Measurements from ENCODE around the gene SLPI. TPM values are rescaled to one million over a fixed set of nuclear protein-coding genes. Genes with fewer than 3 reads are reported as not detected.

Gene SLPI
- total RNA-seq, 3 donors from 2014 or later = 30.6 to 310 (median 248) TPM

- intact Hi-C loops (cut with DNase I; ENCODE audit: low total_unique reads) = no loop called here
- H3K4me1 ChIP-seq = no peaks in the 10 kb centered on the region
- no peak for DNase-seq (ENCODE audit: low spot score in 2 of 2)
- no peak overlapping the region for H3K4me3 ChIP-seq
- H3K27ac ChIP-seq = no peak overlapping the region
- H3K36me3 ChIP-seq = no peaks in the 10 kb centered on the region
- H3K27me3 ChIP-seq = no peaks in the 10 kb centered on the region
- TF ChIP-seq POLR2A (IDR thresholded peaks at IDR 0.05) (no peak), CTCF (IDR thresholded peaks at IDR 0.05) (no peak), POLR2AphosphoS5 (IDR thresholded peaks at IDR 0.05) (no peak)
- no peaks in the 10 kb centered on the region for H3K9me3 ChIP-seq
Measured at GRCh38 chr20:45211569-45212474, 42.5 kb downstream of the SLPI start.

- no peak for DNase-seq (ENCODE audit: low spot score in 2 of 2)
- H3K9me3 ChIP-seq = no peaks in the 10 kb centered on the region
- H3K27ac ChIP-seq = no peak overlapping the region
- no peaks in the 10 kb centered on the region for H3K4me1 ChIP-seq
- H3K4me3 ChIP-seq = no peak overlapping the region
- no peaks in the 10 kb centered on the region for H3K36me3 ChIP-seq
- no peaks in the 10 kb centered on the region for H3K27me3 ChIP-seq
- intact Hi-C loops (cut with DNase I; ENCODE audit: low total_unique reads) = no loop called here
- no peak for TF ChIP-seq POLR2AphosphoS5 (IDR thresholded peaks at IDR 0.05)
- no peak for TF ChIP-seq CTCF (IDR thresholded peaks at IDR 0.05)
- TF ChIP-seq POLR2A (IDR thresholded peaks at IDR 0.05) = no peak
Measured at GRCh38 chr20:45209924-45210323, 44.4 kb downstream of the SLPI start.

- Histone ChIP-seq H3K4me3 (no peak within 1 kb of the TSS), H3K27me3 (no peaks in the 10 kb centered on the region), H3K27ac (no peak within 1 kb of the TSS), H3K4me1 (no peaks in the 10 kb centered on the region), H3K36me3 (no peaks in the 10 kb centered on the region), H3K9me3 (peaks cover 0 to 6% of the 10 kb centered on the region in 2 donors)
- intact Hi-C loops (cut with DNase I; ENCODE audit: low total_unique reads) = no loop called here
- TF ChIP-seq POLR2AphosphoS5 (IDR thresholded peaks at IDR 0.05) (no peak), CTCF (IDR thresholded peaks at IDR 0.05) (no peak), POLR2A (IDR thresholded peaks at IDR 0.05) (no peak)
- no peak for DNase-seq (ENCODE audit: low spot score in 2 of 2)
Measured at GRCh38 chr20:45206725-45207124, 47.6 kb downstream of the SLPI start, which contains the start of gene SEMG1. Gene SEMG1, plus strand, starts transcription at chr20:45207033. Its CDS starts 21 bp downstream, at chr20:45207054.

Other genes with a start within 250 kb of the SLPI start
- gene KCNS1, start 153.4 kb downstream of the SLPI start, total RNA-seq = under 1 TPM in 1 of 3 donors, not detected in 2; 0.44 TPM
- not detected for gene WFDC5, start 139.4 kb downstream of the SLPI start, total RNA-seq
- gene WFDC12, start 130.1 kb downstream of the SLPI start, total RNA-seq = not detected
- 1 to 10 TPM in 1 of 3 donors, under 1 TPM in 1, not detected in 1; 0.88 to 5.9 TPM for gene PI3, start 79.7 kb downstream of the SLPI start, total RNA-seq
- gene SEMG1, start 47.5 kb downstream of the SLPI start, total RNA-seq = 1 to 10 TPM in 1 of 3 donors, not detected in 2; 1.8 TPM
- gene SEMG2, start 33.2 kb downstream of the SLPI start, total RNA-seq = under 1 TPM in 1 of 3 donors, not detected in 2; 0.16 TPM
- not detected for gene RBPJL, start 52.3 kb upstream of the SLPI start, total RNA-seq
- gene MATN4, start 53.7 kb upstream of the SLPI start, total RNA-seq = 1 to 10 TPM in 1 of 3 donors, under 1 TPM in 1, not detected in 1; 0.33 to 1.6 TPM
- 100 to 1,000 TPM in 2 of 3 donors, 10 to 100 TPM in 1; 29.4 to 337 (median 121) TPM for gene SDC4, start 93.9 kb upstream of the SLPI start, total RNA-seq
- 10 to 100 TPM; 30.8 to 56.3 (median 47.3) TPM for gene SYS1, start 108.6 kb upstream of the SLPI start, total RNA-seq
- gene TP53TG5, start 123.8 kb upstream of the SLPI start, total RNA-seq = 1 to 10 TPM in 1 of 3 donors, not detected in 2; 1.3 TPM
- 10 to 100 TPM; 32.2 to 49.2 (median 44.5) TPM for gene DBNDD2, start 153.7 kb upstream of the SLPI start, total RNA-seq
- 100 to 1,000 TPM in 1 of 3 donors, 10 to 100 TPM in 2; 74.1 to 103 (median 76.7) TPM for gene PIGT, start 161.6 kb upstream of the SLPI start, total RNA-seq
- 100 to 1,000 TPM in 1 of 3 donors, 10 to 100 TPM in 1, not detected in 1; 43.9 to 106 TPM for gene WFDC2, start 215.2 kb upstream of the SLPI start, total RNA-seq